Mesothelial cell of epicardium (in vitro differentiated cells): ENCODE data around the gene SUPT5H. TPM values are rescaled to one million over a fixed set of nuclear protein-coding genes. Genes with fewer than 3 reads are reported as not detected.
"Not testable (repeated sequence)": the region's sequence is repeated elsewhere in the genome, so short reads cannot be mapped to it uniquely, and the experiment has no call there.

ENCODE experiments used
- DNase-seq, 2 experiments: peaks; one replicate each; pipeline ENCODE4 v3.0.0; 2021; ENCODE audit warnings: low spot score in 2 of 2; ENCODE audit not compliant: unreplicated experiment in 2 of 2
- H3K27ac Mint-ChIP-seq: 2 replicates; pipeline ENCODE4 v1.8.0; 2021; ENCODE audit warnings: mixed read lengths
- H3K27me3 Mint-ChIP-seq: 2 replicates; pipeline ENCODE4 v1.8.0; 2021; ENCODE audit warnings: low read depth, mixed read lengths
- H3K36me3 Mint-ChIP-seq: 2 replicates; pipeline ENCODE4 v1.8.0; 2021; ENCODE audit warnings: mixed read lengths
- H3K4me1 Mint-ChIP-seq: 2 replicates; pipeline ENCODE4 v1.8.0; 2021; ENCODE audit warnings: mixed read lengths
- H3K4me3 Mint-ChIP-seq: 2 replicates; pipeline ENCODE4 v1.8.0; 2021; ENCODE audit warnings: mild to moderate bottlenecking, moderate library complexity, mixed read lengths
- H3K9me3 Mint-ChIP-seq: 2 replicates; pipeline ENCODE4 v1.8.0; 2021; ENCODE audit warnings: mixed read lengths
- CTCF ChIP-seq: fragments of 200-600 bp; sonication (generic); IDR thresholded peaks from one replicate; pipeline ENCODE4 v1.5.0; 2021; ENCODE audit warnings: antibody characterized with exemption; ENCODE audit not compliant: unreplicated experiment
- total RNA-seq: library from RNA; stranded (reverse); gene quantifications from 3 replicates; pipeline ENCODE4 v1.2.1, GENCODE V29; 2021

The SUPT5H gene
- total RNA-seq, 1 donor from 2014 or later, result 127 TPM

GRCh38 chr19:39471756-39472536, 26.6 kb downstream of the SUPT5H start:
- H3K36me3 Mint-ChIP-seq, result peaks cover 38% of the 10 kb centered on the region

DNA sequence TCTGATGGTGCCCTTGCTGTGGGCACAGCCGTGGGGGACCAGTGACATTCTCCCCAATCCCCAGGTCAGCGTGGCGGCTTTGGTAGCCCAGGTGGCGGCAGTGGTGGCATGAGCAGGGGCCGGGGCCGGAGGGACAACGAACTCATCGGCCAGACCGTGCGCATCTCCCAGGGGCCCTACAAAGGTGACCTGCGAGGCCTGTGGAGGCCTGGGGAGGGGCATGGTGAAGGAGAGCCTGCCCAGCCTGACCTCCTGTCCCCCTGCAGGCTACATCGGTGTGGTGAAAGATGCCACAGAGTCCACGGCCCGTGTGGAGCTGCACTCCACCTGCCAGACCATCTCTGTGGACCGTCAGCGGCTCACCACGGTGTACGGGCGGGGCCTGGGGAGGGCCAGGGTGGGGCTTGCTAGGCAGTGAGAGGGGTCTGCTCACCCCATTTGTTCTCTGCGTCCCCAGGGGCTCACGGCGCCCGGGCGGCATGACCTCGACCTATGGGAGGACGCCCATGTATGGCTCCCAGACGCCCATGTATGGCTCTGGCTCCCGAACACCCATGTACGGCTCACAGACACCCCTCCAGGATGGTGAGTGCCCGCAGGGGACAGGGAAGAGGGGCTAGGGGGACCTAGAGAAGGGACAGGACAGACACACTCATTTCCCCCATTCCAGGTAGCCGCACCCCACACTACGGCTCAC, 27.5 kb downstream of the SUPT5H start:
- Mint-ChIP-seq H3K9me3 (no peaks in the 10 kb centered on the region), H3K4me1 (no peaks in the 10 kb centered on the region), H3K27me3 (no peaks in the 10 kb centered on the region), H3K36me3 (peaks cover 33% of the 10 kb centered on the region), H3K4me3 (no peak overlapping the region), H3K27ac (no peak overlapping the region)
- no peak for DNase-seq
- no peak for TF ChIP-seq CTCF

More at GRCh38 chr19:39471756-39472536, 26.6 kb downstream of the SUPT5H start:
- no peak for TF ChIP-seq CTCF
- no peaks in the 10 kb centered on the region for H3K4me1 Mint-ChIP-seq
- DNase-seq, result no peak
- H3K27ac Mint-ChIP-seq, result no peak overlapping the region
- H3K9me3 Mint-ChIP-seq, result no peaks in the 10 kb centered on the region
- no peaks in the 10 kb centered on the region for H3K27me3 Mint-ChIP-seq
- no peak overlapping the region for H3K4me3 Mint-ChIP-seq

- Mint-ChIP-seq H3K9me3 (no peaks in the 10 kb centered on the region), H3K27ac (no peak overlapping the region), H3K4me1 (no peaks in the 10 kb centered on the region), H3K4me3 (no peak overlapping the region), H3K27me3 (no peaks in the 10 kb centered on the region), H3K36me3 (peaks cover 31% of the 10 kb centered on the region)
- DNase-seq, result no peak
- no peak for TF ChIP-seq CTCF
Measured at GRCh38 chr19:39473443-39473960, 28.1 kb downstream of the SUPT5H start.

DNA sequence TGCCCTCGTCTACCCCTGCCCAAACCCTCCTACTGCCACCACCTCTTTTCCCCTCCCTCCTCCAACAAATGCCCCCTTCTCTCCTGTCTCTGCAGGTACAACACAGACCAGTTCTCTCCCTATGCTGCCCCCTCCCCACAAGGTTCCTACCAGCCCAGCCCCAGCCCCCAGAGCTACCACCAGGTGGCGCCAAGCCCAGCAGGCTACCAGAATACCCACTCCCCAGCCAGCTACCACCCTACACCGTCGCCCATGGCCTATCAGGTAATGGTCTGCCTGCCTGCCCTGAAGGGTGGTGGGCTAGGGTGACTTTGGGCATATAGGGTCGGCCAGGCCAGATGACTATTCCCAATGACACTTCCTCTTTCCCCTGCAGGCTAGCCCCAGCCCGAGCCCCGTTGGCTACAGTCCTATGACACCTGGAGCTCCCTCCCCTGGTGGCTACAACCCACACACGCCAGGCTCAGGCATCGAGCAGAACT, 28.8 kb downstream of the SUPT5H start:
- H3K27me3 Mint-ChIP-seq, result no peaks in the 10 kb centered on the region
- peak; percentile 78 for TF ChIP-seq CTCF
- no peaks in the 10 kb centered on the region for H3K9me3 Mint-ChIP-seq
- H3K27ac Mint-ChIP-seq, result no peak overlapping the region
- no peak overlapping the region for H3K4me3 Mint-ChIP-seq
- peak; percentile 53 to 87 for DNase-seq
- peaks cover 31% of the 10 kb centered on the region for H3K36me3 Mint-ChIP-seq
- no peaks in the 10 kb centered on the region for H3K4me1 Mint-ChIP-seq

DNA sequence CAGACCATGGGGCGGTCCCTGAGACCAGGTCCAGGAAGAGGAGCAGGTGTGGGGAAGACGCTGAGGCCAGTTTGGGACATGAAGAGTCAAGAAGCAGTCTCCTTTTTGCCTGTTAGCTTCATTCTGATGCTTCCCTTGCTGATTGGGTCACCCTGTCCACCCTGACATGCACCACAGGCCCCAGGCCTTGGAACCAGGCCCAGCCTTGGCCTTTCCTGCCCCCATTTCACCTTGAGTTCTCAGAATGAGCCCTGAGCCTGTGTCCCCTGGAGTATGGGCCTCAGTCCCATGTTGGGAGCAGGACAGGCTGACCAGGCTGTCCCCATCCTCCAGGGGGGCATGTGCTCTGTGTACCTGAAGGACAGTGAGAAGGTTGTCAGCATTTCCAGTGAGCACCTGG, 30.4 kb downstream of the SUPT5H start:
- H3K4me3 Mint-ChIP-seq, result no peak overlapping the region
- H3K27me3 Mint-ChIP-seq, result no peaks in the 10 kb centered on the region
- no peak for DNase-seq
- TF ChIP-seq CTCF, result no peak
- H3K27ac Mint-ChIP-seq, result no peak overlapping the region
- no peaks in the 10 kb centered on the region for H3K9me3 Mint-ChIP-seq
- peaks cover 26% of the 10 kb centered on the region for H3K36me3 Mint-ChIP-seq
- H3K4me1 Mint-ChIP-seq, result peaks cover 11% of the 10 kb centered on the region

DNA sequence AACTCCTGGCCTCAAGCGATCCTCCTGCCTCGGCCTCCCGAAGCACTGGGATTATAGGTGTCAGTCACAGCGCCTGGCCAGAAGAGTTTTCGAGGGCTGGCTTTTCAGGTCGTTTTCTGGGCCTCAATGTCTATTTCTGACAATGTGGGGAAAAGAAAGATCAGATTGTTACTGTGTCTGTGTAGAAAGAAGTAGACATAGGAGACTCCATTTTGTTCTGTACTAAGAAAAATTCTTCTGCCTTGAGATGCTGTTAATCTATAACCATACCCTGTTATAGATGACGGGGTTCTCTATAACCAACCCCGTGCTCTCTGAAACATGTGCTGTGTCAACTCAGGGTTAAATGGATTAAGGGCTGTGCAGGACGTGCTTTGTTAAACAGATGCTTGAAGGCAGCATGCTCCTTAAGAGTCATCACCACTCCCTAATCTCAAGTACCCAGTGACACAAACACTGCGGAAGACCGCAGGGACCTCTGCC, 34.0 kb downstream of the SUPT5H start:
- DNase-seq, H3K27me3 Mint-ChIP-seq, H3K9me3 Mint-ChIP-seq: not testable (repeated sequence)
- Mint-ChIP-seq H3K4me1 (peaks cover 22% of the 10 kb centered on the region), H3K27ac (peak overlapping the region; percentile 97), H3K36me3 (peaks cover 22% of the 10 kb centered on the region), H3K4me3 (peak overlapping the region; percentile 85)
